Measurements from ENCODE around the gene CDC7.
"Not testable (repeated sequence)": the region's sequence is repeated elsewhere in the genome, so short reads cannot be mapped to it uniquely, and the experiment has no call there.

The CDC7 gene

DNA sequence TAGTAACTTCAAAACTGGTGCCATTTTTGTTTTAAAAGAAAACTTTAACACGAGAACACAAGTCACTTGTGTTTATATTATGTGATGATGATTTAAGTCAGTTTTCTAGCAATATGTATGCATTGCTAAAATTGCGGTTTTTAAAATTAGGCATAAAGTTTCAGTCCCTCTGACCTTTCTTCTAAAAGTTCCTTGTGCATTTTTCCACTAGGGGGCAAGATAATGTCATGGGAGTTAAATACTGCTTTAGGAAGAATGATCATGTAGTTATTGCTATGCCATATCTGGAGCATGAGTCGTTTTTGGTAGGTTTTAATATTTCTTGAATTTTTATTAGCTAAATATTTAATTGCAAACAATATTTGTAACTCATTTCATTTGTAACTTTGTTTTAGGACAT is 10.7 kb downstream of the CDC7 start:
- peak in 1 of 2 donors; percentile 68 for DNase-seq

GRCh38 chr1:91513160-91513559 is 12.5 kb downstream of the CDC7 start:
- no peak for DNase-seq

DNA sequence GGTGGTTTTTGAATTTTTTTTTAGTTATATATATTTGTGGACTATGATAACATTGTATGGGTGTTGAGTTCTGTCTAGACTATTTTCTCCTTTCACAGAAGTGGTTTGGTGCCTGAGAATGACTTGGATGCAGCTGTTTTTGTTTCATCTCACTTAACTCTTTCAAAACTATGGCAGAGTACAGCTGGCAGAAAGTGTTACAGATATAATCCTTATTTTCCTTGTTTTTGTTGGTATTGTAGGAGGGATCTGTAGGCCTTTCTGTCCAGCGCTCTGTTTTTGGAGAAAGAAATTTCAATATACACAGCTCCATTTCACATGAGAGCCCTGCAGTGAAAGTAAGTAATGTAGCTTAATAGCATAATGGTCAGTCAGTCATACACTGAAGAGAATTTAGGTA is 13.1 kb downstream of the CDC7 start:
- no peak for DNase-seq

GRCh38 chr1:91515994-91516393 is 15.3 kb downstream of the CDC7 start:
- DNase-seq, result no peak

DNA sequence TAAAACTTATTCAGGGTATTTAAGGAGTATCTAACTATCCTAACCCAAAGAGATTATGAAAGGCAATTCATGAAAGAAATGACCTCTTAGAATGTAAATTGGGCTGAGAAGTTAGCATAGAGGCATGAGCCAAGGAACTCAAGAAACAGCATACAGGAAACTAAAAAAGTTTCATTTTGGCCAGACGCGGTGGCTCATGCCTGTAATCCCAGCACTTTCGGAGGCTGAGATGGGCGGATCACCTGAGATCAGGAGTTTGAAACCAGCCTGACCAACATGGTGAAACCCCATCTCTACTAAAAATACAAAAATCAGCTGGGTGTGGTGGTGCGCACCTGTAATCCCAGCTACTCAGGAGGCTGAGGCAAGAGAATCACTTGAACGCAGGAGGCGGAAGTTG is 16.0 kb downstream of the CDC7 start:
- DNase-seq, result not testable (repeated sequence)

- DNase-seq, result not testable (repeated sequence)
Measured at GRCh38 chr1:91519167-91519566, 18.5 kb downstream of the CDC7 start.

DNA sequence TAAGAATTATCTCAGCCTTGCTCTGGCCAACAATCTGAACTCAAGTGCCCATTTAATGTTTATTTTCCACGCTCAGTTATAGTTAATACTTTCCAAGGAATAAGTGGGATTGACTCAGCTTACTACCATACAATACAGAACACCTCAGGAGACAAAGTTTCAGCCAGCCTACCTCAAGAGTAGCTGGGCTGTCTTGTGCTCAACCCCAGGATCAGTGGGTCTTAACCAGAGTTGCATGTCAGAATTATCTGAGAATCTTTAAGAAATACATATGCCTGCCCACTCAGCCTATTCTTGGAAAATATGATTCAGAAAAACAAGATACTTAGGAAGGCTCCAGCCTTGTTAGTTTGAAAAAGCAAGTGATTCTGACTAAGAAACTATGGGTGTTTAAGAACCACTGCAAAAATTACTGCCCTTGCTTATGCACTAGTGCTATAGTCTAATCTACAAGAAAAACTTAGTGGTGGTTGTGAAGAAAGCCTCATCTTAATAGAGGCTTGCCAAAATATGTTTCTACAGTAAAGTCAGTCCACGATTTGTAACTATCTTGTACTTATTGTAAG is 20.4 kb downstream of the CDC7 start:
- no peak for DNase-seq

DNA sequence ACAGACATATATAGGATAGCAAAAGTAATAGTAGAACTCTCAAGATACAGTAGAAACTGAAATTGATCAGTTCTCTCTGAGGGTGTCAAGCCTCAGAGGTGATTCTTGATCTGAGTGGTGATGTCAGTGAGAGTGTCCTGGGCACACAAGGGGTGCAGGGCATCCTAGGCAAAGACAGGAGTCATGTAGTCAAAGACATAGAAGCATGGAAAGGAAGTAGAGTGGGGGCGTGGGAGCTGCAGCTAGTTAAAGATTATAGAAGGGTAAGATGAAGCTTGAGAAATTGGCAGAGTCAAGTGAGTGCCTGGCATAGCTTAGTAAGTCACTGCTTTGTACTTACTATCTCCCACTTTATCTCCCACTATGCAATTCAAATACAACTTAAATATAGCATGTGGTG is 22.8 kb downstream of the CDC7 start:
- DNase-seq, result no peak

DNA sequence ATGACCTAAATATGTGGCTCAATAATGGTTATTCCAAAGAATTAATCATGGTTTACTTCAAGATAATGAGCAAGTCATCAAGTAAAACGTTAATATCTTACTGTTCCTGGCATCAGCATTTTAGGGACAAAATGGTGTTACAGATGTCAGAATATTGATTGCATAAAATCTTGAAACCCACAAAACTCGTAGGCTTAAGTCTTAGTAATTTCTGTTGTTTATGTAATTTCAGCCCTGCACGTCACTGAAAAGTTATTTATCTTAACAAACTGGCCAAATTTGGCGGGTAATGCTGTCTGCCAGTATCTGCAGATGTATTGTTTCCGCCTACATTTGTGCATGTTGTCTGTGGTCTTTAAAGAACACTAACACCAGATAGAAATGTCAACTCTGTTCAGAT is 25.8 kb downstream of the CDC7 start:
- DNase-seq, result no peak

DNA sequence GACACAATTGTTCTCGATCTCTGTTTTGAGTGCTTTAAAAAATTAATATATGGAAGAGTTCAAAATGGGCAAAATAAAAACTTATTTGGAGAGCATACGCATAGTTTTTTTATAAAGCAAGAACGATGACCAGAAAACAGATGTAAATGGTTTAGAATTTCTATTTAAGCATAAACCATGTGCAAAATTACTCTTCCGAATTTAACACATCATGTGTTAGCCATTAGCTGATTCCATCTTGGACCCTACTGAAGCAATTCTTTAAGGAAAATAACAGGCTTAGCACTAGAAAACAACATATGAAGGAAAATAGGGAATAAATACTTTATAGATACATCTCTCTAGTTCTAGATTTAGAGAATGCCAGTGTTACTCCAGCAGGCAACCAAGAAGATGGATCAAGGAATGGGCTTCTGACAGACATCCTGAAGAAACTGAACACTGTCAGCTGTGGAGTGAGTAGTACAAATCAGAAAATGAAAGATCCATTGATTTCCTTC is 26.7 kb downstream of the CDC7 start:
- DNase-seq, result no peak

GRCh38 chr1:91527781-91528180 is 27.1 kb downstream of the CDC7 start:
- DNase-seq, result no peak

DNA sequence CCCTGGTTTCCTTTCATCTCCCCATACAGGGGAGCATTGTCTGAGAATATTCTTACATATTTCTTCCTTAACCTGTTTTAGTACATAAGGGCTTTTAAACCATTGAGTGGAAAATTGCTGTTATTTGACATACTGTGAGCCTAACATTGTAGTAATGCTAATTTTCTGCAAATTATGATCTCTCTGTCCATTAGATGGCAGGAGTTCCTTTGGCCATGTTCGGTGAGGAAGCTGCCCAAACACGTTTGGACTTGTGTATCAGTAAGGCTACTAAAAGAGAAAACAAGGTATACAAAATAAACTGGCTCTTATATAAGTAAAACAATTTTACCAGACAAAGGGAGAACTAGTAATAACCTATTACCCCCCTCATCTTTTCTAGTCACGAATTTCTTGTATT is 29.2 kb downstream of the CDC7 start:
- DNase-seq, result peak in 1 of 2 donors; percentile 44

- DNase-seq, result no peak
Measured at GRCh38 chr1:91533361-91534024, 32.8 kb downstream of the CDC7 start.

- no peak for DNase-seq
Measured at GRCh38 chr1:91535441-91535840, 34.8 kb downstream of the CDC7 start.

DNA sequence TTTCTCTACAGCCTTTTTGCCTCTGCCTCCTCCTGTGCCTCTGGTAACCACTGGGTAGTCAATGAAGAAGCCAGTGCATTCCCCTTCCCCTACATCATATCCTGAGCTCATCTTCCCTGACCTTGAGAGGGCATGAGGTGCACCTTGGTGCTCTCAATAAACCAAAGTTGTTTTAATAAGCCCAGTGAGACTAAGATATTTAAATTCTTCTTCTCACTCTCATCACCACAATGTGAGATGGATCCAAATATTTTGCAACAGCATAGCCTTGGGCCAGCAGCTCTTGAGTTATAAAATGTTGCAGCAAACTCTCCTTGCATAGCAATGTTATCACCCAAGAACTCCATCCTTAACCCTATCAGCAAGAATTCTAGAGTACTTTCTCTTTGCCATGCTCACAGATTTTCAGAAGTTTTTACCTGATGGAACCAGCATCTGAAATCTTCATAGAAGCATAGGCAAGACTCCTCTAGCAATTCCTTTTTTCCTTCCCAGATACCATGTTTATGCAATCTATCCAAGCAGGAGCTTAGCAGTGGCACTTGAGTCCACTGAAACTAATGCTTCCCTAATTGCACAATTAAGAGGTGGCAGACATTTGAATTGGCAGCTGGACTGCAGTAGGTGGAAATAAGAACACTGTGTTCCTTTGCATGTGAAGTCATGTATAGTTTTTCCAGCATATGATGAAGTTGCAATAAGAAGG is 36.8 kb downstream of the CDC7 start:
- DNase-seq, result no peak

- no peak for DNase-seq
Measured at GRCh38 chr1:91537987-91538304, 37.3 kb downstream of the CDC7 start.

GRCh38 chr1:91540910-91541309 is 40.3 kb downstream of the CDC7 start:
- DNase-seq, result no peak

DNA sequence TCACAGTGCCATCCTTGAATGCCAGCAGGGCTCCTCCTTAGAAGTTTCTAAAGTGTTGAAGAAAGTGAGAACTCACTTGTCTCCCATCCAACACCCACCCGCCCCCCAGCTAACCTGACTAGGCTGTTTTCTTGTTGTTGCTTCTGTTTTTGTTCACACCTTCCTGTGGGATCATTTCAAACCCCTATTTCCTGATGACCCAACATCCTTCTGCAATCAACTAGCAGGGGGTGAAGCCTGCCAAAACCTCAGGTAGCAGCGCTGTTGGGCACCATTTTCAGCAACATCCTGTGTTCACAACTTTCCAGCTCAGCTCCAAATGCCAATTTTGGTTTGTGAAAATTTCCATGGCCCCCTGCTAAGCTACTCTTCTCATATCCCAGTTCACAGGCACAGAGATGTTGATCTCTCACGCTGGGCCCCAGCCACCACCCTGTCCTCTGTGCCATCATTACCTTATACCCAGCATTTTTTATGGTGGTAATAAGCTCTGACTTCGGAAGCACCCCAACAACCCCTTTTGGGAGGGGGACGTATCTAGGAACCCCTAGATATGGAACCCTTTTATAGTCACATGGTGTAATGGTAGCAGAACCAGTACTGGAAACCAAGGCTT is 41.4 kb downstream of the CDC7 start:
- DNase-seq, result no peak

DNA sequence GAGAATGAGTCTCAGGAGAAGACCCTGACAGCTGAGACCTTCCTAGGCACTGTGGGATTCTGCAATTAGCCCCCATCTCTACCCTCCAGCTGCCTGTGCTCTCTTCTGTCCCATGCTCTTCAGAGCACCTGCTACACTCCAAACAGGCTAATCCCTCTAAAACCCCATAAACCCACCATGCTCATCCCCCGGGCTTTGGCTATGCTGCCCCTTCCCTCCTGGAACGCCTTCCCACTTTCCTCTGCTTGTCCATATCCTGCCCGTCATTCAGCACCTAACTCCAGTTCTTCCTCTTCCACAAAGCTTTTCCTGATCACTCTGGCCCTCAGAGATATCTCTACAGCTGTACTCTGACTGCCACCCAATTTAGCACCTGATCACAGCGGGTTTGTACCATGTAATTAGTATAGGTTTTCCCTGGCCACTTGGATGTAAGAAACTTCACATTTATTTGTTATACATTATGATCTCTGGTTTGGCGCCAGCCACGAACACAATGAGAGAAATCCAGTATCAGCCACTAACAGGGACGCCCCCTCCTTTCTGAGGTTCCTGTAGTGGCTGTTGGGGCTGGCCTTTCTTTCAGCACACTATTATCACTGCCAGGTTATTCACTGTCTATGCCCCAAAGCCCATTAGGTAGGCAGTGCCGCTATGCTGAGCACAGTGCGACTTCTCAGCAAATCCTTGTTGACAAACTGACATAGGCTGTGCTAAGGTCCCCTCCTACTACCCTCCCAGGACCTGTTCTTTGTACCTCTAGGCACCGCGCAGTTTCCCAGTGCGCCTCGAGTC is 45.1 kb downstream of the CDC7 start:
- DNase-seq, result no peak

DNA sequence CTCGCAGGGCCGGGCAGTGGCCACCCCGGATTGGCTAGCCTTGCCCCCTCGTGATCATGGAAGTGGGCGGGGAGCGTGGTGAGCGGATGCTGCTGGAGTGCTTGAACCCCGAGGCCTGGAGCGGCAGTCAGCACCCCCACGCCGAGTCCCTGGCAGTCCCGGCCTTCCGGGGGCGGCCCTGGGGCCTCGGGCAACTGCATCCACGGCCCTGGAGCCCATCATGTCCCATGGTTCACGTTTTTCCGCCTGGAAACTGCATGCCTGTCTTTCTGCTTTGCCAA is 45.6 kb downstream of the CDC7 start:
- no peak for DNase-seq

DNA sequence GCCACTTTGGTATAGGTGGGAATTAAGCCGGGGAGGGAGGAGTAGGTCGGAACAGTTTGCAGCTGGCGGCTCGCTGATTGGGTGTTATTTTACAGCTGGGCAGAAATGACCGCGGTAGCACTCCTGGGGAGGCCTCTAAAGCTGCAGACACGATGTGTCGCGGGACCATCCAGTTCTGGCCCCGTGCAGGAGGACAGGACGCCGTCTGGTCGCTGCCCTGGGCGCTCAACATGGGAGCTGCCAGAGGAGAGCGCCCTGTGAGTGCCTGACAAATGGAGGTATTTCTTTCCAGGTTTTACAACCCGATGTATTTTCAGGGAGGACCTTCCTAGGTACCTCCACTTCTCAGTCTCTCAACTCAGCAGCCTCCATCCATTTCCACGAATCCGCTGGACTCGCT is 46.2 kb downstream of the CDC7 start:
- DNase-seq, result no peak

GRCh38 chr1:91548376-91549040 is 47.9 kb downstream of the CDC7 start:
- DNase-seq, result peak in 1 of 2 donors; percentile 54

Measured in CD4-positive, alpha-beta T cell treated with Interferon alpha-2 for 1 hour (primary cell).